ENCODE measurements around the gene MTAP. TPM values are rescaled to one million over a fixed set of nuclear protein-coding genes. Genes with fewer than 3 reads are reported as not detected.

Gene MTAP
- total RNA-seq, 1 donor from 2014 or later = 37.2 TPM

- peaks cover 71% of the 10 kb centered on the region for H3K36me3 Mint-ChIP-seq (ENCODE audit: low read depth, unreplicated experiment)
- TF ChIP-seq, protein P1, sequence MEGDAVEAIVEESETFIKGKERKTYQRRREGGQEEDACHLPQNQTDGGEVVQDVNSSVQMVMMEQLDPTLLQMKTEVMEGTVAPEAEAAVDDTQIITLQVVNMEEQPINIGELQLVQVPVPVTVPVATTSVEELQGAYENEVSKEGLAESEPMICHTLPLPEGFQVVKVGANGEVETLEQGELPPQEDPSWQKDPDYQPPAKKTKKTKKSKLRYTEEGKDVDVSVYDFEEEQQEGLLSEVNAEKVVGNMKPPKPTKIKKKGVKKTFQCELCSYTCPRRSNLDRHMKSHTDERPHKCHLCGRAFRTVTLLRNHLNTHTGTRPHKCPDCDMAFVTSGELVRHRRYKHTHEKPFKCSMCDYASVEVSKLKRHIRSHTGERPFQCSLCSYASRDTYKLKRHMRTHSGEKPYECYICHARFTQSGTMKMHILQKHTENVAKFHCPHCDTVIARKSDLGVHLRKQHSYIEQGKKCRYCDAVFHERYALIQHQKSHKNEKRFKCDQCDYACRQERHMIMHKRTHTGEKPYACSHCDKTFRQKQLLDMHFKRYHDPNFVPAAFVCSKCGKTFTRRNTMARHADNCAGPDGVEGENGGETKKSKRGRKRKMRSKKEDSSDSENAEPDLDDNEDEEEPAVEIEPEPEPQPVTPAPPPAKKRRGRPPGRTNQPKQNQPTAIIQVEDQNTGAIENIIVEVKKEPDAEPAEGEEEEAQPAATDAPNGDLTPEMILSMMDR (IDR thresholded peaks at IDR 0.05; ENCODE audit: unreplicated experiment) = no peak
- H3K27me3 Mint-ChIP-seq (ENCODE audit: unreplicated experiment) = peaks cover 2% of the 10 kb centered on the region
- no peaks in the 10 kb centered on the region for H3K9me3 Mint-ChIP-seq (ENCODE audit: unreplicated experiment)
- no peak overlapping the region for H3K4me3 Mint-ChIP-seq (ENCODE audit: unreplicated experiment)
- H3K27ac Mint-ChIP-seq (ENCODE audit: unreplicated experiment) = no peak overlapping the region
- DNase-seq (ENCODE audit: low spot score) = no peak
- peaks cover 4% of the 10 kb centered on the region for H3K4me1 Mint-ChIP-seq (ENCODE audit: unreplicated experiment)
Observed at GRCh38 chr9:21837501-21837900, 35.1 kb downstream of the MTAP start.

DNA sequence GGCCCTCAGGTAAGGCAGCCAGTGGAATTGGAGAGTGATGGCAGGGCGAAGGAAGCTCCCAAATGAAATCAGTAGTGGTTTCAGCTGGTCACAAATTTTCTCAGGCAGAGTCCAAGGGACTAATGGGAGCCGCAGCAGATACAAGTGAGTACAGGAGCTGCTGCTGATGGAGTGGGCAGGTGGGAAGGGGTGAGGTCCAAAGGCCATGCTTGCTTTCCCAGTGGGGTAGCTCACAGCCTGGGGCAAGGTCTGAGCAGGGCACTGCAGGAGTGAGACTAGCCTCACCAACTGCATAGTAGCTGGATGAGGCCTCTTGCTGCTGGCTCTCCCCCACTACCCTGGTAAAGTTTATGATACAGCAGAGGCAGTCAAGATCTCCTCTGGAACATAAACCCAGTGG, 38.2 kb downstream of the MTAP start:
- peaks cover 2% of the 10 kb centered on the region for H3K27me3 Mint-ChIP-seq (ENCODE audit: unreplicated experiment)
- H3K4me3 Mint-ChIP-seq (ENCODE audit: unreplicated experiment) = no peak overlapping the region
- H3K27ac Mint-ChIP-seq (ENCODE audit: unreplicated experiment) = no peak overlapping the region
- no peak for DNase-seq (ENCODE audit: low spot score)
- H3K36me3 Mint-ChIP-seq (ENCODE audit: low read depth, unreplicated experiment) = peaks cover 77% of the 10 kb centered on the region
- no peaks in the 10 kb centered on the region for H3K4me1 Mint-ChIP-seq (ENCODE audit: unreplicated experiment)
- H3K9me3 Mint-ChIP-seq (ENCODE audit: unreplicated experiment) = peaks cover 5% of the 10 kb centered on the region
- TF ChIP-seq, protein P1 (IDR thresholded peaks at IDR 0.05; ENCODE audit: unreplicated experiment) = no peak

DNA sequence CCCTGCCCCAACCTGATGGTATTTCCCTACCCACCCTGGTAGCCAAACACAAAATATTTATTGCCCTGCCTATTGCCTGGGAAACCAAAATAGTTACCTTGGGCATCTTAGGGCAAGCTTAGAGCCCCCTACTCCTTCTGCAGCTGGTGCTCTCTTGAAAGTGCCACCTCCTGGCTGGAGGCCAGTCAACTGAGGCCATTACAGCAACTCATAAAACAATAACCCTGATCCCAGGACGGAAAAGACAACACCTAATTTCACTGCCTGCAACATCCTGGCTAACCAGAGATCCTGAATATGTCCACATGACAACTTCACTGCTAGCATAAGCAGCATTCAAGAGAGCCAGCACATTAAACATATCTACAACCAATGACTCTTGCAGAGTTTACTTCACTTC, 38.7 kb downstream of the MTAP start:
- no peak for DNase-seq (ENCODE audit: low spot score)
- Mint-ChIP-seq H3K27me3 (ENCODE audit: unreplicated experiment) (peaks cover 2% of the 10 kb centered on the region), H3K36me3 (ENCODE audit: low read depth, unreplicated experiment) (peaks cover 77% of the 10 kb centered on the region), H3K9me3 (ENCODE audit: unreplicated experiment) (peaks cover 5% of the 10 kb centered on the region), H3K4me1 (ENCODE audit: unreplicated experiment) (no peaks in the 10 kb centered on the region), H3K4me3 (ENCODE audit: unreplicated experiment) (peak overlapping the region; percentile 56), H3K27ac (ENCODE audit: unreplicated experiment) (no peak overlapping the region)
- TF ChIP-seq, protein P1 (IDR thresholded peaks at IDR 0.05; ENCODE audit: unreplicated experiment) = no peak

DNA sequence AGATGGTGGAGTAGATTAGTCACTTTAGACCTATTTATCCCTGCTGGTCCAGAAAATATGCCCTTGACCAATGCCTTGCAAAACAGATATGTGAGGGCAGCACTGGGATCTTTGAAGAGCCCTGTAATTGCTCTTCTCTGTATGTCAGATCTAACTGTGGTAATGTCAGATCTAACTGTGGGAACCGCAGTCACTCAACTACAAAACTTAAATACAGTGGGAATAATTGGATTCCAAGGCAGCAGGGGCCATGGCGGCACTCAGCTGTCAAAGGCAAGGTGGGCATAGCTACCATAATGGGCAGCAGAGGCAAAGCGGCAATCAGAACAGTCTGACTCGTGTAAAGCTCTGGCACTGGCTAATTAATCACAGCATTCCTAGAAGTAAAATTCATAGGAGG, 46.2 kb downstream of the MTAP start:
- no peaks in the 10 kb centered on the region for H3K4me1 Mint-ChIP-seq (ENCODE audit: unreplicated experiment)
- H3K9me3 Mint-ChIP-seq (ENCODE audit: unreplicated experiment) = peaks cover 5% of the 10 kb centered on the region
- no peak overlapping the region for H3K4me3 Mint-ChIP-seq (ENCODE audit: unreplicated experiment)
- H3K27me3 Mint-ChIP-seq (ENCODE audit: unreplicated experiment) = no peaks in the 10 kb centered on the region
- H3K36me3 Mint-ChIP-seq (ENCODE audit: low read depth, unreplicated experiment) = peaks cover 64% of the 10 kb centered on the region
- no peak for DNase-seq (ENCODE audit: low spot score)
- no peak overlapping the region for H3K27ac Mint-ChIP-seq (ENCODE audit: unreplicated experiment)
- TF ChIP-seq, protein P1 (IDR thresholded peaks at IDR 0.05; ENCODE audit: unreplicated experiment) = no peak

DNA sequence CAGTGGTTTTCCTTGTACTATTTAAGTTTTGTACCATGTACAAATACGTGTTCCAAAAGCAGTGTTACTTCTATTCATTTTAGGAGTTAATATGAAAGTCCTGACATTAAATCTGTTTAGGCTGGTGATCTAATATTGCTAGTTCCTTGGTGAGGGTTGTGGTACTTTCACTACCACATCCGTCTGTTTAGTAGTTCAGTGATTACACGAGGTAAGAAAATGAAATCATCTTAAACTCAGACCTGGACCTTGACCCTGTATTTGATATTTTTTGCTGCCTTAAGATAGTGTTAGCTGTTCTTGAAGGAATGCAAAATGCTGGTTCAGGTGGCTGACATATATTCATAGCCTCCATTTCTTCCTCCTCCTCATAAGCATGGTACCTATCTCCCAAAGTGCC, 50.3 kb downstream of the MTAP start:
- H3K27ac Mint-ChIP-seq (ENCODE audit: unreplicated experiment) = no peak overlapping the region
- H3K9me3 Mint-ChIP-seq (ENCODE audit: unreplicated experiment) = no peaks in the 10 kb centered on the region
- H3K4me1 Mint-ChIP-seq (ENCODE audit: unreplicated experiment) = no peaks in the 10 kb centered on the region
- peaks cover 50% of the 10 kb centered on the region for H3K36me3 Mint-ChIP-seq (ENCODE audit: low read depth, unreplicated experiment)
- TF ChIP-seq, protein P1 (IDR thresholded peaks at IDR 0.05; ENCODE audit: unreplicated experiment) = no peak
- H3K27me3 Mint-ChIP-seq (ENCODE audit: unreplicated experiment) = no peaks in the 10 kb centered on the region
- DNase-seq (ENCODE audit: low spot score) = no peak
- no peak overlapping the region for H3K4me3 Mint-ChIP-seq (ENCODE audit: unreplicated experiment)

Data from endothelial cell (in vitro differentiated cells).